Caki2 (cell line): ENCODE results near the gene CCNK. TPM values are rescaled to one million over a fixed set of nuclear protein-coding genes. Genes with fewer than 3 reads are reported as not detected.

ENCODE experiments used
- DNase-seq: peaks from one replicate; pipeline ENCODE4 v3.0.0-alpha.2; 2015; ENCODE audit warnings: low read depth
- in situ Hi-C: cut with HindIII; loops from 2 replicates; pipeline ENCODE4 v1.10.0; 2016; ENCODE audit warnings: low sequenced_read_pairs, low pct_unique_long_range_greater_than_20kb, mixed read lengths
- total RNA-seq: library from RNA; depleted of rRNA; stranded (reverse); fragments of >200 nt; shearing (Covaris generic); gene quantifications from 2 replicates; pipeline ENCODE4 v1.2.3, GENCODE V29; 2014; ENCODE audit warnings: low replicate concordance

CCNK gene
- total RNA-seq, 1 experiment from 2014 or later, result 18.0 TPM

DNA sequence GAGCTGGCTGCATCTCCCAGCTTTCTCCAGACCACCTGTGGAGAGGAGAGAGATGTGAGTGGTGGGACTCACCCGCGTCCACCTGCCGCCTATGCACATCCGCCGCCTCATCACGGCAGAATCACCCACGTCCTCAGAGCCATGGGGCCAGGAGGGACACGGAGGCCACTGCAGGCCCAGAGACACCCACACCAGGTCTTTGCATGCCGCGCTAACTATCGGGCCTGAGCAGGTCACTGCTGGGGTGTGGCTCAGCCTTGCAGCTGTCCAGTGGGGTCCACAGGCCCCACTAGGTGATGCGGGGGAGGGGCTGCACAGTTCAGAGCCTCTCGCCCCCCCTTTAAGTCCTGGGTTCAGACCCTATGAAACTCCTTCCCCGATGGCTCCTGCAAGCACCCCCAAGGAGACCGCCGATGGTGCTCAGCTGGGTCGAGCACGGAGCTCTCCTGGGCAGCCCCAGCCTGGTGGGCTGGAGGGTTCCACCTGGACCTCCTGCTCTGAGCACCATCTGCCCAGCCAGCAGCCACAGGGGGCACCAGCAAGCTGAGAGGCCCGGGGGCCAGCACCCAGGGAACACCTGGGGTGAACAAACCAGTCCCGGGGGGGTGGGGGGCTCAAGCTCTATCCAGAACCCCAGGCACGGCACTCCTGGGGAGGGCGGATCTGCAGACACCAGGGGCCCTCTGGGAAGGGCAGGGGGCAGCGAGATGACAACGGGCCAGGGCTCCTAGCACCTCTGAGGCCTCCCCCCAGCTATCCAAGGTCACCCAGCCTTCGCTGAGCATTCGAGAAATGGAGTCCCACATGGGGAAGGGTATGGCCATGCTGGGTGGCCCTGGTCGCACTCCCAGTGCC lies 34.3 kb downstream of the CCNK start:
- in situ Hi-C loops, result no loop called here
- no peak for DNase-seq

GRCh38 chr14:99516156-99516870 lies 35.1 kb downstream of the CCNK start:
- no peak for DNase-seq
- in situ Hi-C loops, result no loop called here

GRCh38 chr14:99516871-99517642 lies 35.8 kb downstream of the CCNK start:
- in situ Hi-C loops, result no loop called here
- DNase-seq, result no peak

DNA sequence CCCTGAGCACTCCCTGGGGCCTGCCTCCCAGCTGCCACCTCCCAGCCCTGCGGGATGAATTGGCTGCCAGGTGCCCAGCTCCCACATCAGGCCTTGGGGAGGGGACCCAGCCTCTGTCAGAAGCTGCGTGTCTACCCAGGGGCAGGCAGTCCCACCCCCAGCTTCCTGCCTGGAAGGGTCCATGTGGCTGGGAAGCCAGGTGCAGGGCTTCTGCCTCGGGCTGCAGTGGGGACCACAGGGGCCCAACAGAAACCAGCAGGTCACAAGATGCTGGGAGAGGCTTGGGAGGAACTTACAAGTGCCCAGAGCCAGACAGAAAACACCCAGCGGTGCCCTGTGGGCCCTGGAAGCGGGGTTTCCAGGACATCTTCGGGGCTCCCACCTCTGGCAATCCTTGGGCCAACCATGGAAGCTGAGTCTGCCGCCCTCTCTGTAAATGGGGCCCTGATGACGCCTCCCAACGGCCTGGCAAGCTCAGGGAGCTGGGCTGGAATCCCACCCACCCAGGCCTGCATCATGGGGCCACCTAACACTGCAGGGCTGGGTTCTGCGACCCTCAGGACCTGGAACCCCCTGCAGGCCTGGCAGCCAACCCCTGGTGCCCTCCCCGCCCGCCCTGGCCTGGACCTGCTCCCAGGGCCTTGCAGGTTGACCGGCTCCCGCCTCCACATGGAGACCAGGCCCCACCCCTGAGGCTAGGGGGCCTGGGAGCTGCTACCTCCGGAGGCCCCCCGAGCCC lies 36.6 kb downstream of the CCNK start:
- DNase-seq, result no peak
- in situ Hi-C loops, result no loop called here

DNA sequence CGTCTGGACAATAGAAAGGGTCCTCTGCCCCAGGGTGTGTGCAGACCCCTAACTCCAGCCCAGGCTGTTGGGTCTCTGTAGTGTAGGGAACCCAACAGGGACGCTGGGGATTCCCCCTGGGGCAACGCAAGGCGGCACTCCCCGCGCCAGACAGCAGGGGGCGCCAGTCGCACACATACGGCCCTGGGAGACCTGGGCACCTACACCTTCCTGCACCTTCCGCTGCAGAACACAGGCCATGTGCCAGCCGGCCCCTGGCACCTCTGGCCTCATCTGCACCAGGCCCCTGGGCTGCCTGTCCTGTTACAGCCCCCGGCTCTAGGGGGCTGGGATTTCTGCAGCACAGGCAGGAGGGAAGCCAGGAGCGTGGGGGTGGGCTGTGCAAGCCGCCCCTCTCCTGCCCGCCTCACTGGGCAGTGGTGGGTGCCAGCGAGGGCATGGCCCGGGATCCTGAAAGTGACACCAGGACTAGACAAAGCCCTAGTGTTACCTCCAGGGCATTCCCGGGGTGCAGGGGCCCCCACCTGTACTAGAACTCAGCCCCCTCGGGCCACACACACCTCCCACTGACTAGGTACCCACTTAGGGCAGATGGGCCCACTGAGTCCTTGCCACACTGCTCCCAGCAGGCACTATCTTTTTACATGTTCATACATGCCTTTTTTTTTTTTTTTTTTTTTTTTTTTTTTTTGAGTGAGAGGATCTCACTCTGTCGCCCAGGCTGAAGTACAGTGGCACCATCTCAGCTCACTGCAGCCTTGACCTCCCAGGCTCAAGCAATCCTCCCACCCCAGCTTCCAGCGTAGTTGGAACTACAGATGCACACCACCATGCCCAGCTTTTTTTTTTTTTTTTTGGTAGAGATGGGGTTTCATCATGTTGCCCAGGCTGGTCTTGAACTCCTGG lies 37.5 kb downstream of the CCNK start:
- DNase-seq, result peak; percentile 44
- in situ Hi-C loops, result no loop called here

DNA sequence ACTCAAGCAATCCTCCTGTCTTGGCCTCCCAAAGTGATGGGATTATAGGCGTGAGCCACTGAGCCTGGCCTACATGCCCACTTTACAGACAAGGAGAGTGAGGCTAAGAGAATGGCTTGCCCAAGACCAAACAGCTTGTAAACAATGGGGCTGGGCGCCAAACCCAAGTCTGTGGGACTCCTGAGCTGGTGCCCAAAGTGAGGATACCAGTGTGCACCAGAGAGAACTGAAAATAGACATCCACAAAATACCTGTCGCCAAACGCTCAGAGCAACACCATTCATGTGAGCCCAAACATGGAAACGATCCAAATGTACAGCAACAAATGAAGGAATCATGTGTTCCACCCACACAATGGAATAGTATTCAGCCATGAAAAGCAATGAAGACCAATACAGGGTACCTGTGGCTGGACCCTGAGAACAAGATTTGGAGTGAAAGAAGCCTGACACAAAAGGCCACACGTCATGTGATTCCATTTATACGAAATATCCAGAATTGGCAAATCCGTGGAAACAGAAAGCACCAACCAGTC lies 38.2 kb downstream of the CCNK start:
- in situ Hi-C loops, result no loop called here
- no peak for DNase-seq

- in situ Hi-C loops, result no loop called here
- DNase-seq, result no peak
Observed at GRCh38 chr14:99519931-99520421, 38.8 kb downstream of the CCNK start.

- no peak for DNase-seq
- in situ Hi-C loops, result no loop called here
Observed at GRCh38 chr14:99520571-99521081, 39.4 kb downstream of the CCNK start.

DNA sequence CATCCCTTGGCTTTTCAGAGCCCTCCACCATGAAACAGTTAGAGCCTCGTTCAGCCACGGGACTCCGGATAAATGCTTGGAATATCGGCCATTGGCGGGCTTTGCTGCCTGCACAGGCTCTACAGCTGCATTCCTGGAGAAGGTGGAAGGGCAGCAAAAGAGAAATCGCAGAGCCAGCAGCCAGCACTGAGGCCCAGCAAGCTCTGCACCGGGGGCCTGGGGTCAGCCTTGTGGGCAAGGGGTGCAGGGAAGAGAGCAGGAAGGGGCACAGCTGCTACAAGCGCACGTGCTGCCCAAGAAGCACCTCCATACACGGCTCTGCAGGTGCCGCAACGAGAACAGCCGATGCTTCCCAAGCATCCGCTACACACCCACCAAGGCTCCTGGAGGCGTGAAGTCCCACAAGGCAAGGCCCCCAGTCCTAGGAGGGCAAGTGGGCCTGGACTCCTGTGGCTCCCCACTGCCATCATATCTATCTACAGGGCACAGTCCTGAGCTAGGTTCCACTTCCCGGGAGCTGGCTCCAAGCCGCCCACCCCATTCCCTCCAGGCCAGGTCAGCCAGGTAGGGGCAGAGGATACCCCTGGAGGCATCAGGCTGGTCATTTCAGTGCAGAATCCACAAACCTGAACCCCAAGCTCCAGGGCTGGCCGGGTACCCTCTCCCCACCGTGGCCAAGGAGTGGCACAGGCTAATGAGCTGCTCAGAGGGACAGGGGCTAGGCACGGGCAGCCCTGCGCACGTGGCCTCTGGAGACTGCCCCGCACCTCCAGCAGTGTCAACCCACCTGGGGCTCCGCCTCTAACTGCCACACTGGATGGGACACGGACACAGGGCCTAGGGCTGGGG lies 40.2 kb downstream of the CCNK start:
- in situ Hi-C loops, result no loop called here
- DNase-seq, result no peak

DNA sequence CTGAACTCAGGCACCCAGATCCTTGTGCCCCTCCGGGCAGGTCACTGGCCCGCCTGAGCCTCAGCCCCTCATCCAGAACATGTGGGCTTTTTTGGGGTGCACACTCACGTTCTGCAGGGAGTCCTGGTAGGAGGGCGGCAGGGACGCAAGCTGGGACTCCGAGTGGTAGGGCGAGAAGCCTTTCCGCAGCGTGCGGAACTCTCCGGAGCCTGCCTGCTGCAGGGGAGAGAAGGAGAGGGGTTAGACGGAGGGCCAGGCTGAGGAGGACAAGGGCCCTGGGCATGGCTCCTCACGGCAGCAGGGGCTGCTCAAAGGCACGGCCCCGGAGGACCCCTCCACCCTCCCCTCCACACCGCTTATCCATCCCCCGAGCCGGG lies 40.8 kb downstream of the CCNK start:
- DNase-seq, result no peak
- in situ Hi-C loops, result no loop called here

DNA sequence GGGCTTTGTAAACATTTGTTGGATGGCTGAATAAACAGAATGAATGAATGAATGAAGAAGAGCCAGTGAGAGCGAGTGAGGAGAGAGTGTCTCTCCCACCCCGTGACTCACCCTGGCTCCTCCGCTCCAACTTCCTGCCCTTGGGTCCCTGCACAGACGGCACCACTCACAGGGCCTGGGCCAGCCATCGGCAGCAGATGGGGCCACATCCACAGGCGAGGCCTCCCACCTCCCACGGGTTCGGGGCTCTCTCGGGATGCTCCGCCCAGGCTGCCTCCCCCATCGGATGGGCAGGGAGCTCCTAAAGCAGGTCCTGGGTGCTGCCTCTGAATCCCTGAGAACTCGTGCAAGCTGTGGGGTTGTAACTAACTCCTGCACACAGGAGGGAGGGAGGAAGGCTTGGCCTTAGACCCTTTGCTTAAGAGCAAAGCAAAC lies 41.3 kb downstream of the CCNK start:
- no peak for DNase-seq
- in situ Hi-C loops, result no loop called here

- DNase-seq, result no peak
- in situ Hi-C loops, result no loop called here
Observed at GRCh38 chr14:99522934-99523703, 41.9 kb downstream of the CCNK start.

- DNase-seq, result no peak
- in situ Hi-C loops, result no loop called here
Observed at GRCh38 chr14:99523704-99524055, 42.5 kb downstream of the CCNK start.

DNA sequence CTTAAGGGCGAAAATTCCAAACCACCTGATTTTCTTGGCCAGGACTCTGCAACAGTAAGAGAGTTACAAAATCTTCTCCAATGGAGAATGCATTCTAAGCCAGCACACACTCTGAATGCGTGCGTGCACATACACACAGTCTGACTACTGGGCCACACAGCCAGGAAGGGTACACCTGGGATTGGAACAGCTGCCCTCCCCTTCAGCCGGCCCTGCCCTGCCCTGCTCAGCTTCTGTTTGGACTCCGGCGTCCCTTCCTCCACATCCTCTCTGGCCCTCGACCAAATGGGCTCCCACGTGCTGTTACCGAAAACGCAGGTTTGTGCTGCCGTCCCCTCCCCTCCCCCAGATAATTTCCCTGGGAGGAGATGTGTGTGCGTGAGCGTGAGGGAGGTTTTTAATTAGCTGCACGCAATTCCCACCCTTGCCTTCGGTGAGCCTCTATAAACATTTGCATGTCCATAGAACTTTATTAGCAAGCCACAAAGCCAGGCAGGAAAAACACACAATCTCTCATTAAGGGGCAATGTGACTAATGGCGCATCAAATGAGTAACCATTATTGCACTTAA lies 43.0 kb downstream of the CCNK start:
- in situ Hi-C loops, result no loop called here
- DNase-seq, result no peak
